NCI-H1105 treated with DMSO at 0.1 percent for 48 hours (cell line): ENCODE data around the gene RRP1B.
"Not testable (repeated sequence)": the region's sequence is repeated elsewhere in the genome, so short reads cannot be mapped to it uniquely, and the experiment has no call there.

Experiments
- DNase-seq: peaks from one replicate; lab custom pipeline; 2025; lab: John Stamatoyannopoulos, UW

RRP1B gene

DNA sequence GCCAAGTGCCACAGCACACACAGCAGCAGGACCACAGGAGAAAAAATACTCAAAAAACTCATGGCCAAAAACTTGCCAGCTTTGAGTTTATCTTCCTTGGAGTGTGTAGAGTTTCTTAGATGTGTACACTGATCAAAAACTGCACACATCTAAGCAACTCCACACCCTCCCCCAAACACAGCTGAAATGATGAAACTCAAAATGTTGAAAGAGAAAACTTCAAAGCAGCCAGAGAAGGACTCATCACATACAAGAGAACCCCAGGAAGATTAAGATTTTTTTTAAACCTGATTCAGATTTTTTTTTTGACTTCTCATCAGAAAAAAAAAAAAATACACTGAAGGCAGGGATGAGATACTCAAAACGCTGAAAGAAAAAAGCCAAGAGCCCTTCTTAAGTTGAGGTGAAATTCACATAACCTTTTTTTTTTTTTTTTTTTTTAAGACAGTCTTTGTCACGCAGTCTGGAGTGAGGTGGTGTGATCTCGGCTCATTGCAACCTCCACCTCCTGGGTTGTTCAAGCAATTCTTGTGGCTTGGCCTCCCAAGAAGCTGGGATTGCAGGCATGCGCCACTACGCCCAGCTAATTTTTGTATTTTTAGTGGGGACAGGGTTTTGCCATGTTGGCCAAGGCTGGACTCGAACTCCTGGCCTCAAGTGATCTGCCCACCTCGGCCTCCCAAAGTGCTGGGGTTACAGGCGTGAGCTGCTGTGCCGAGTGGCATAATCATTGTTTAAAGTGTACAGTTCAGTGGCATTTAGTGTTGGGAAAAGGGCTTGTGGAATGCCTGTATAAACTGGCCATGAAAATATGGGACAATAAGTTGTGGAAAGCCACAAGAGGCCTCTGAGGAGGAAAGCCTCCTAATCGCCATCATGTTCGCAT lies 38.6 kb downstream of the RRP1B start:
- DNase-seq: no peak

DNA sequence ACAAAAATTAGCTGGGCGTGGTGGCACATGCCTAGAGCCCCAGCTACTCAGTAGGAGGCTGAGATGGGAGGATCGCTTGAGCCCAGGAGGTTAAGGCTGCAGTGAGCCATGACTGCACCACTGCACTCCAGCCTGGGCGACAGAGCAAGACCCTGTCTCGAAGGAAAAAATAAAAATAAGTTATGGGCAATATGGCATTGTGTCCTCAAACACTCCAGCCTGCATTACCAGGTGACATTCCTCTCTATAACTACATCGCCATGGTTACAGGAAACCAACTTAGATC lies 40.1 kb downstream of the RRP1B start:
- not testable (repeated sequence) for DNase-seq

DNA sequence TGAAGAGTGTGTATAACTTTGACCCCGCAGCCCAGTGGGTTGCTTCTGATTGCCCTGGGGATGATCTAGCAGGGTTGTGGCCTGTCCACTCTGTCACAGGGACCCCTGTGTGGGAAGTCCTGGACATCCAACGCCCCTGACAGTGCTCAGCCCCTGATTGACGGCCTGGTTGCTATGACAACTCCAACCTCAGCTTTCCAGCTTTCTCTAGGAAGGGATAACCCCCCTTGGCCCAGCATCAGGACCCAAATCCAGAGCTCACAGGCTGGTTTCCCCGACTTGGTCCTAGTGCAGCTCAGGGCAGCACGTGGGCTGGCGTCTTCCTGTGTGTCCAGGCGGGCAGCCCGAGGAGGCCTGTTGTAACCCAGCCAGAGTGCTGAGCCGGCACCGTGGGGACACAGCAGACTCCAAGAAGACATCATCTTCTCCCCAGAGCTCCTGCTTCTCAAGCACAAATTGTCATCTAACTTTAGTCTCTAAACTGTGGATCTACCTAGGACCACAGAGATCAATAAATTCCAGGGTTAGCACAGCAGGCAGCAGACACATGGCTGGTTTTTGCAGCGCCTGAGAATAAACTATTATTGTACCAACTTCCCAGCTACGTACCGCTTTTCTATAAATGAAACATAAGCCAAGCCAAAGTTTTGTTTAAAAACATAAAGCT lies 40.7 kb downstream of the RRP1B start:
- no peak for DNase-seq

DNA sequence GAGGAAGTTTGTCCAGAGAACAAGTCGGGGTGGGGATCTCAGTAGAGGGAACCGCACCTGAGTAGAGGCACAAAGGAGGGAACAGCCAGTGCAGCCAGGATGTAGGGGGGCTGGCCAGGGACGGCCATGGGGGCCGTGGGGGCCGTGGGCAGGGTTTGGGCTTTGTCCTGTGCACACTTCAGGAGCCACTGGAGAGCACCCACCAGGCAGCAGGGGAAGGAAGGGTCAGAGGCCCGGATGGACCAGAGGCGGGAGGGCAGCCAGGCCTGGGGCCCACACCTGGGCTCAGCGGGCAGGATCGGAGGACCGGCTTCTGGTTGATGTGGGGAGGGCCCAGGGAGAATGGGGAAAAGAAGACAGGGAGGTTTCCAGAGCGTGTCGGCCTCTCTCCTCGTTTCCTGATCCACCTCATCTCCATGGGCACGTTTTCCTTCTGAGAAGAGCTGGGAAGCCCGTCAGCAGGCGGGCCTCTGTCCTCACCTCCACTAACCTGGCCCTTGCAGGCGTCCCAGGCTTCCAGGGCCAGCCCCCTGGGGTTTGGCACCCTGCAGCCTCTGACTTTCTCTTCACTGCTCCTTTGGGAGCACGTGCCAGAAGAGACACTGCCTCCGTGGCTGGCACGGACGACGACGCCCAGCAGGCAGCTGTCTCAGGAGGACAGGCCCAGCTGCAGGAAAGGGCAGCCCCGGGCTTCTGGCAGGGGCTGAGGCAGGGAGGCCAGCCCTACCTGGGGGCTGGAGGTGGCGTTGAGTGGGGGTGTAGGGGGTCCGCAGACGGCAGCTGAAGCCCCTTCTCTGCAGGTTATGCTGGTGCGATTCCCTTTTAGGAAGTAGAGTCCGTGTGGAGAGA lies 42.8 kb downstream of the RRP1B start:
- DNase-seq: no peak

DNA sequence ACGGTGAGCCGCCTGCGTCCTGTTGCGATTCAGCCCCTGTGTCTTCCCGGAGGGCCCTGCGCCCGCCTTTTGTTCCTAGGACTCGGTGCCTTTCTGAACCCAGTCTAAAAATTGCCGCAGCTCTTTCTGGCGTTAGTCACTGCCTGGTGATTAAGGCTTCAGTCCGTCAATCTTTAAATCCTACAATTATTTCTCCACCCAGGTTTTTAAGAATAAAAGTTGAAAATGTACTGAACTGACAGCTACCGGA lies 43.4 kb downstream of the RRP1B start:
- DNase-seq: no peak

DNA sequence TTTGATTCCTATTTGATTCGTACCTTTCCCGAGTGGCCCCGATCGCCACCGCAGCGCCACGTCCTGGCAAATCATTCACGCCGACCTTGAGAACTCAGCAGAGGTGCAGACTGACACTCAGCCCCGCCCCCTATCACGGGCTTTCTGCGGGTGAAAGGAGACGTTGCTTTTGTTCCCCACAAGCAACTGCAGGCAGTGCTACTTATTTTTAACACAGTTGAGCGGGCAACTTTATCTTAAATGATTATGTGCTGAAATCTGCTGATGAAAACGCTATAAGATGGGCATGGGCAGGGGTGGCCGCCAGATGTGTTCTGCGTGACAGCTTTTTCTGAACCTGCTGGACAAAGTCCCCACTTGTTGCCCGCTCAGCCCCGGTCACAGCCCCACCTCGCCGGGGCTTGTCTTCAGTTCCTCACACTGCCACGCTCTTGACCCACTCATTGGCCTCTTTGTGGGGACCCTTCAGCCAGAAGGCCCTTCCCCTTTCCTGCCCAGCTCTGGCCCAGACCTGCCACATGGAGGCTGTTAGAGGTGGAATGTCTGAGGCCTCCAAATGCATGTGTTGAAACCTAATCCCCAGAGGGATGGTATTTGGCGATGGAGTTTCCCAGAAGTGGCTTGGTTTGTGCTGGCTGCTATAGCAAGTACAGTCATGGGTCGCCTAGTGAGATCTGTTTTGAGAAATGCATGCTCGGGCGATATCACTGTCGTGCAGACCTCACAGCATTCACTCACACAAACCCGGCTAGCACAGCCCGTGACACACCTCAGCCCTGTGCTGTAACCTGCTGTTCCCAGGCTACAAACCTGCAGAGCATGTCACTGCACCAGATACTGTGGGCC lies 43.9 kb downstream of the RRP1B start:
- no peak for DNase-seq

DNA sequence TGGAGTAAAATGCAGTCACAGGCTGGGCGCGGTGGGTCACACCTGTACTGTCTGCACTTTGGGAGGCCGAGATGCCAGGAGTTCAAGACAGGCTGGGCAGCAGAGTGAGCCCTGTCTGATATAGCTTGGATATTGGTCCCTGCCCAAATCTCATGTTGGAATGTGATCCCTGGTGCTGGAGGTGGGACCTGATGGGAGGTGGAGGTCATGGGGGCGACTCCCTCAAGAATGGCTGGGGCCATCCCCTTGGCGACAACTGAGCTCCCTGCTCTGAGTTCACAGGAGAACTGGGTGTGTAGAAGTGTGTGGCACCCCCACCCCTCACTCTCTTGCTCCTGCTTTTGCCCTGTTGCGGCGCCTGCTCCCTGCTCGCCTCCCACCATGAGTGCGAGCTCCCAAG lies 48.1 kb downstream of the RRP1B start:
- DNase-seq: no peak

DNA sequence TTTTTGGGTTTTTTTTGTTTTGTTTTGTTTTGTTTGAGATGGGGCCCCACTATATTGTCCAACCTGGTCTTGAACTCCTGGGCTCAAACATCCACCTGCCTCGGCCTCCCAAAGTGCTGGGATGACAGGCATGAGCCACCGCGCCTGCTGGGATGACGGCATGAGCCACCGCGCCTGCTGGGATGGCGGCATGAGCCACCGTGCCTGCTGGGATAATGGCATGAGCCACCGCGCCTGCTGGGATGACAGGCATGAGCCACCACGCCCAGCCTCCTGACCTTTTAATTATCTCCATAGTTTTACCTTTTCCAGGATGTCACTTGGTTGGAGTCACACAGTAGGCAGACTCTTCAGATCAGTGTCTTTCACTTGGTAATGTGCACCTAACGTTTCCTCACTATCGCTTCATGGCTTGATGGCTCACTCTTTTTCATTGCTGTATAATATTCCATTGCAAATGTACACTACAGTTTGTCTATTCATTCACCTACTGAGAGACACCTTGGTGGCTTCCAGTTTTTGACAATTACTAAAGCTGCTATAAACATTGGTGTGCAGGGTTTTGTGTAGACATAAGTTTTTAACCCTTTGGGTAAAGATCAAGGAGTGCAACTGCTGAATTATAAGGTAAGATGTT lies 49.5 kb downstream of the RRP1B start:
- DNase-seq: no peak

DNA sequence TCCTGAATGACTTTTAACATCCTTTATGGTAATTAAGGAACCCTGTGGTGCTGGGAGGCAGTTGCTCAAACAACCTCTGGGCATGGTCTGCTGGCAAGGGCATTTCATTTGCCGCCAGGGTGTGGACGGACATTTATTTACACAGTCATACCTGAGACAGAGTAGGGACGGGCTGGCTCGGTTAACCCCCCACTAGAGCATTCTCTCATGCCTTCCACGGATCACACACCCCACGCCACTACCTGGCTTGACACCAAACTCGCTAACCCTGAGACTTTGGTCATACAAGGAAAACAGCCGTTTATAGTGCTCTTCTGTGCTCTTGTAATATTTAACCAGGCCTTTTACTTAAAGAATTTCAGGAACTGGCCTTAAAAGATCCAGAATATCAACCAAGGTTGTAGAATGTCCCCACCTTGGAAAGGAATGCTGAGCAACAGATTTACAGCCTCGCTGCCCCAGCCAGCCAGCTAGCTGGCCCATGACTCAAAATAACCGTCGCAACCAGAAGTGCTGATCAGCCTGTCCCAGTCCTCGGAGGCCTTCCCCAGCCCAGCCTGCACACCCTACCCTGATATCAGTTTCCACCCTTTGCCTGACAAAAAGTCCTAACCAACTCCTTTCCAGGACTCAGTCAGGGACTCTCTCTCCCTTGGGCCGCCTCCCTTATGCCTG lies 53.0 kb downstream of the RRP1B start:
- peak; percentile 1 for DNase-seq

DNA sequence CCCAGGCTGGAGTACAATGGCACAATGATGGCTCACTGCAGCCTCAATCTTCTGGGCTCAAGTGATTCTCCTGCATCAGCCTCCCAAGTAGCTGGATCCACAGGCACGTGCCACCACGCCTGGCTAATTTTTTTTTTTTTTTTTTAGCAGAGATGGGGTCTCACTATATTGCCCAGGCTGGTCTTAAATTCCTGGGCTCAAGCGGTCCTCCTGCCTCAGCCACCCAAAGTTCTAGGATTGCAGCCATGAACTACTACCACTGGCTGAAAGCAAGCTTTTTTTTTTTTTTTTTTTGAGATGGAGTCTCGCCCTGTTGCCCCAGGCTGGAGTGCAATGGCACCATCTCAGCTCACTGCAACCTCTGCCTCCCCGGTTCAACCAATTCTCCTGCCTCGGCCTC lies 53.8 kb downstream of the RRP1B start:
- DNase-seq: not testable (repeated sequence)

DNA sequence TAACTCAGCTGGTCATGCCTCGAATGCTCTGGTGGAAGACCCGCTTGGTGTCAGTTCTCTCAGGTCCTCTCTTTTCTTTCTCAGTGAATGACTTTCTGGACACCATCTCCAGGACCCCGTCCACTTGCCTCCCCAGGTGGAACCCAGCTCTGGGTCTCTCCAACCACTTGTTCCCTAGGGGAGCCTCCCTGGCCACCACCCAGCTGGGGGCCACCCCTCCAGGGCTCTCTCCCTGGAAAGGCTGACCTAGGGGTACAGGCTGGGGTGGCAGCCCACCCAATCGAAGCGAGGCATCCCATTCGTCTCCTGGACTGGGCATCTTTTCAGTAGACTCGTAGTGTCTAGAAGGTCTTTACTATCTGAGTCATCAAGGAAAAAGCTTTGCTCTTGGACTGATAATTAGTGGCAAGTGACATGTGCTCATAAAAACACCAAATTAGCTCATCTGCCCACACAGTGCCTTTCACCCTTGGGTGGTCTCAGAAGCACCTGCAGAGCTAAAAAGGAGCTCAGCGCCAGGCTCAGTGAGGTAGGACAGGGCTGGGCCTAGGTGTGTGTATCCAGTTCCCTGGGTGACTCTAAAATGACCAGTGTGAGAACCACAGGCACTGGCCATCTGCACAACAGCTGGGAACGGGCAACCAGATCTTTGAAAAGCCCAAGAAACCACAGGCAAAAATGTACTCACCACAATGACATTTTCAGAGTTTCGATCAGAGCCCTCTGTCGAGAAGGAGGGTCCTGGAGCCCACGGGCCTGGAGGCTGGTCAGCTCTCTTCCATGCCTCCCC lies 57.2 kb downstream of the RRP1B start:
- no peak for DNase-seq

DNA sequence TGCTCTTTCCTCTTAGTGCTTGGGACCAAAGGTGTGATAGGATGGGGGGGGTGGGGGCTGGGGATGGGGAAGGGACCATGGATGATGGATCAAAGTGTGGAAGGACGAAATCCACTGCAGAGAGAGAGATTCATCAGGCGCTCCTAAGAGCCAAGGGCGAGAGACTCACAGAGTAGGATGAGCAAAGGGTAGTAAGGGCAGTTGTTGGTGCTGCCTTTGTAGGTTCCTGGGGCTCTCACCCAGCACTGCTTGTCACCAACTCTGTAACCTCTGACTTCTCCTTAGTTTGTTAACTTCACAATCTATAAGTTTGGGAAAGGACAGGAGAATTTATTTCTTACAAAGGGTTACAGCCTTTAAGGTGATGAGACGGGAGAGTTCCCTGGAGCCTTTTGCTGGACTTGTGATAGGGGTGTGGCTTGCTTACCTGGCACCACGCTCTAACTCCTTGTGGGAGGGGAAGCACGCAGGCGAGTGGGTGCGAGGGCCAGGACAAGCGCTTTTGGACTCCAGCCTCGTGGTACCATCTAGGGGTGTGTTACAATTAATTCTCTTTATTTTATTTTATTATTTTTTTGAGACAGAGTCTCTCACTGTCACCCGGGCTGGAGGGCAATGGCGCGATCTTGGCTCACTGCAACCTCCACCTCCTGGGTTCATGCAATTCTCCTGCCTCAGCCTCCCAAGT lies 58.0 kb downstream of the RRP1B start:
- no peak for DNase-seq

DNA sequence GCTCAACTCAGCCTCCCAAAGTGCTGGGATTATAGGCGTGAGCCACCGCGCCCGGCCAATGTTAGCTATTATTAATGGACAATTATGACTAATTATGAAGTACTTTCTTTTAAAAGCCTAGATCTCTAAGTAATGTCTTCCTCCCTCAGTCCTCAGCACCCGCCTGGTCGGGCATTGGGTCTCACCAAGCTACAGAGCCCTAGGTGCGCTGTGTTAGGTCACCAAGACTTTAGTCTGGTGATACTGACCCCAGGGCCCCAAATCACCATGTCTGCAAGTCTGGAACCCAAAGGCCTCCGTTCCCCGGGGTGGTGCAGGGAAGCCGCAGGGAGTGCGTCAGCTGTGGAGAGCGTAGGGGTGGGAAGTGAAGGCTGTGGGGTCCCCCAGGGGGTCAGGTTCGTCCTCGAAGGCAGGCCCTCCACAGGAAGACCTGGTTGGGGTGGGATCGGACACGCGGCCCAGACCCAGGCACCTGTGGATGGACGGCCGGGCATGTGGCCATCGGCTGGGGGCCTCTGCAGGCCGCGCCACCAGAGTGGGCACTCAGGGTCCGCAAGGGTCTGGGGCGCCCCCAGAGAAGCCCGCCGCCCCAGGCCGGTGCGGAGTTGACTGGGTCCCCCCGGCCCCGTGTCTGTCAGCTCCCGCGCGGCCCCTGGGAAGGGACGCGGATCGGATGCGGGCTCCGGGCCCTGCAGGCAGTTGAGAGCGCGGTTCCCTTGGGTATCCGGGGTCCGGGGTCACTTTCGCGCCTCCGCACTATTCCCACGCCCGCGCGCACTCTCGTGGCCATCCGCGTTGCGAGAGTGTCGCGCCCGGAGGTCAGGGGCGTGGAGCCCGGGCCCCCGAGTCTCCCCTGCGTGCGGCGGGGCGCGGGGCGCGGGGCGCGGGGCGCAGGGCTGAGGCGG lies 58.9 kb downstream of the RRP1B start:
- DNase-seq: no peak

DNA sequence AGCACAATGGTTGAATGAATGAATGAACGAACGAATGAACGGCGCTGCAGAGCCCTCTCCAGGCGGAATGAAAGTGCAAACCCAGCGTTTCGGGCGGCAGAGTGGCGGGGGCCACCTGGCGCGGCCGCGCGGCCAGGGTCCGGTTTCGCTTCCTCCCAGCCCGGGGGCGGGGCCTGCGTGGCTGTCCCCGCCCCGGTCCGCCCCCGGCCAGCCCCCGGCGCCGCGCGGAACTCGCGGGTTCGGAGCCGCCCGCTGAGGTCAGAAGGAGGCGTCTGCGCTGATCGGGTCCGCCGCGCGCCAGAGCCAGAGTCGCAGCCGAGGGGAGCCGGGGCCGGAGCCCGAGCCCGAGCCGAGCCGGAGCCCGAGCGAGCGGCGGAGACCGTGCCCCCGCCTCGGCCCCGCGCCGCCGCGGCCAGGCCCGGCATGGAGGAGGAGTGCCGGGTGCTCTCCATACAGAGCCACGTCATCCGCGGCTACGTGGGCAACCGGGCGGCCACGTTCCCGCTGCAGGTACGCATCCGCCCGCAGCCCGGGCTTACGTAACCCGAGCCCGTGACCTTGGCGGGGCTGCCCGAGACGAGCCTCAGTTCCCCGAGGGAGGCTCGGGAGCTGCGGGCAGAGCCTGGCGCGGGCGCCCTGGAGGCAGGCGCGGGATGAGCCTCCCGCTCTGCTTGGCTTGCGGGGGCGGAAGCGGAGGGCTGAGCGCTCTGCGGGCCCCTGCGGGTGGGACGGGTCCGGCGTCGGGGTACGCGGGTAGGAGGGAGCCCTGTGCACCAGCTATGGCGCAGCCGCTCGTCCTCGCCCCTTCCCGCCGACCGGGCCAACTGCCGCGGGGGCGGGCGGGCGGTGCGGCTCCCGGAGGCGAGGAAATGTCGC lies 59.8 kb downstream of the RRP1B start, which contains the start of gene PDXK:
PDXK (plus strand) TSS at position 258 of the 876 bp plus-strand sequence; CDS start at position 424, 166 bp downstream.
- DNase-seq: peak; percentile 57

DNA sequence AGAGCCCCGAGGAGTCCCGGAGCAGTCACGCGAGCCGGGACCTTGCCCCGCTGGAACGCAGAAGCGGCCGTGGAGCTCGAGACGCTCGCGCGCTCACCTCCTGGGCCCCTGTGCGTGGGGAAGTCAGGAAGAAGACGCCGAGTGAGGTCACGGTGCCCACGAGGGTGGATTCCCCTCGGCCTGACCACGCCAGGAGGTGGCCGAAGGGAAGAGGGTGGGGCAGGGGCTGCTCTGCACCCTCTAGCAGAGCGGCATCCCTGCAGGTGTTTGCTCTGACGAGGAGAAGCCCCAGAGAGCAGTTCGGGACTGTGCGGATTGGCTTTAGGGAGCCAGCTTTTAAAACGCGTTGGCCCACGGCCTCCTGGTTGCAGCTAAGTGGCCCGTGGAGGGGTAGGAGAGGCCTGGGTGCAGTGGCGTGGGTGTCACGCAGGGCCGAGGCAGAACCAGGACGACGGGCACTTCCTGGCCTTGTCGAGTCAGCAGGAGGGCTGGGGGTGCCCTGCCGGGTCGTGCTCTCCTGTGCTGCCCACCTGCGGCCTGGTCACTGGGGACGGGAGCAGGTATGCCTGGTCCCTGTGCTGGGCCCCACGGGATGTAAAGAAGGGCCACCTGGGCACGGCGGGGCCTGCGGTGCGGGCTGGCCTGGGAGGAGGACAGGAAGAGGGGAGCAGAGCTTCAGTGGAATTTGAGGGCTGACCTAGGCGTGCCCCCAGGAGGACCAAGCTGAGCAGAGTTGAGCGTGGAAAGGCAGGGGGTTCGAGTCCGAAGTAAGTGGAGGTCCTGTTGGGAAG lies 60.6 kb downstream of the RRP1B start:
- no peak for DNase-seq

DNA sequence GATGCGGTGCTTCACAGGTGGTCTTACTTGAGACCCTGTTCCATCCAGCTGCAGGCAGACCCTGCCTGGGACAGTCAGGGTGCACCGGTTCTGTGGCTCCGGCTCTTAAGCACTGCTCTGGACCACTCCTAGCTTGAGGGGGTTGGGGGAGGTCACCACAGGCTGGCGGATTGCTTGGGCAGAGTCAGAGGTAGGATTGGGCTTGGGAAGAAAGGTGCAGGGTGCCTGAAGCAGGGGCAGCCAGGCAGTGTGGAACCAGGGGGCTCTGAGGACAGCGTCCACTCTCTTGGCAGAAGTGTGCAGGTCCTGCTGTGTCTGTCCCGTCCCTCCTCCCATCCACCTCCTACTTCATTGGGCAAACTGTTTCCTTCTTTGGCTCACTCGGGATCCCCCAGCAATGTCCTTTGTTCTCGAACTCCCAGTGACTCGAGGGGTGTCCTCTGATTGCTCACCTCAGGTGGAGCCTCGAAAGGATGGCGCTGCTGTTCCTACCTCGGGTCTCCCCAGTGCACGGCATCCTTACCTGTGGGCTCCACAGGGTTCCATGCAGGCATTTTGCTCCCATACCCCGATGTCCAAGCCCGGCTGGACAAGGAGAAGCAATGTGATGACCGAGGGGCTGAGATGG lies 61.3 kb downstream of the RRP1B start:
- no peak for DNase-seq
